KG1 (cell line): ENCODE measurements around the gene MYBPHL.

Experiments
- DNase-seq: peaks from one replicate; lab custom pipeline; 2025; lab: John Stamatoyannopoulos, UW

Gene MYBPHL

GRCh38 chr1:109265741-109266330, 41.0 kb downstream of the MYBPHL start:
- DNase-seq, result no peak

DNA sequence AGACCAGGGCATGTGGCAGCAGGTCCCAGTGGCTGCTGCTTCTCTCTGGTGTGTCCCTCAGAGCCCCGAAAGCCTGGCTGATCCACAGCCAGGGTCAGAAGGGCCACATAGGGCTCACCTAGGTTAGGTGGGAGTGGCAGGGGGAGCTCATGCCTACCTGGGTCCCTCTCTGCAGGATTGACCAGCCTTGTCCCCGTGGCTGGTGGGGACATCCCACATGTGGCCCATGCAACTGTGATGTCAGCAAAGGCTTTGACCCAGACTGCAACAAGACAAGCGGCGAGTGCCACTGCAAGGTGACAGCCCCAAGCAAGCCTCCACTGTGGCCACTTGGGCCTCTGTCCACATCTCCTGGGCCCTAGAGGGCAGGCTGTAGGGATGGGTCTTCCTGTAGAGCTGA, 41.8 kb downstream of the MYBPHL start:
- DNase-seq, result no peak

GRCh38 chr1:109264379-109264755, 42.4 kb downstream of the MYBPHL start:
- no peak for DNase-seq

DNA sequence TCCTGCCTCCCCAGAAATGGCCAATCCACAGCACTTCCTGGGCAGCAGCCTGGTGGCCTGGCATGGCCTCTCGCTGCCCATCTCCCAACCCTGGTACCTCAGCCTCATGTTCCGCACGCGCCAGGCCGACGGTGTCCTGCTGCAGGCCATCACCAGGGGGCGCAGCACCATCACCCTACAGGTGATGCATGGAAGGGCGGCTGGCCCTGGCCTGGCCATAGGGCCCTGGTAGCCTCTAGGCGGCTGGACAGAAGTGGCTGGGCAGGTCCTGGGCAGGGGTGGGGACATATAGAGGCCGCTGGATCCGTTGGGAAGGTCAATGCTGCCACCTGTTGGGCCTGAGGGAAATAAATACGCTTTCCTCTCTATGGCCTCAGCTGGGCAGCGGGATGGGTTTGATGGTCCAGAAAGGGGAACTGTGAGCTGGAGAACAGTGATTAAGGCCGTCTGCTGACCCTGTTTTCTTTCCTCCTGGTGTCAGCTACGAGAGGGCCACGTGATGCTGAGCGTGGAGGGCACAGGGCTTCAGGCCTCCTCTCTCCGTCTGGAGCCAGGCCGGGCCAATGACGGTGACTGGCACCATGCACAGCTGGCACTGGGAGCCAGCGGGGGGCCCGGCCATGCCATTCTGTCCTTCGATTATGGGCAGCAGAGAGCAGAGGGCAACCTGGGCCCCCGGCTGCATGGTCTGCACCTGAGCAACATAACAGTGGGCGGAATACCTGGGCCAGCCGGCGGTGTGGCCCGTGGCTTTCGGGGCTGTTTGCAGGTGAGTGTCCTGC, 43.0 kb downstream of the MYBPHL start:
- DNase-seq, result peak; percentile 49

- DNase-seq, result no peak
Measured at GRCh38 chr1:109263234-109263596, 43.6 kb downstream of the MYBPHL start.

DNA sequence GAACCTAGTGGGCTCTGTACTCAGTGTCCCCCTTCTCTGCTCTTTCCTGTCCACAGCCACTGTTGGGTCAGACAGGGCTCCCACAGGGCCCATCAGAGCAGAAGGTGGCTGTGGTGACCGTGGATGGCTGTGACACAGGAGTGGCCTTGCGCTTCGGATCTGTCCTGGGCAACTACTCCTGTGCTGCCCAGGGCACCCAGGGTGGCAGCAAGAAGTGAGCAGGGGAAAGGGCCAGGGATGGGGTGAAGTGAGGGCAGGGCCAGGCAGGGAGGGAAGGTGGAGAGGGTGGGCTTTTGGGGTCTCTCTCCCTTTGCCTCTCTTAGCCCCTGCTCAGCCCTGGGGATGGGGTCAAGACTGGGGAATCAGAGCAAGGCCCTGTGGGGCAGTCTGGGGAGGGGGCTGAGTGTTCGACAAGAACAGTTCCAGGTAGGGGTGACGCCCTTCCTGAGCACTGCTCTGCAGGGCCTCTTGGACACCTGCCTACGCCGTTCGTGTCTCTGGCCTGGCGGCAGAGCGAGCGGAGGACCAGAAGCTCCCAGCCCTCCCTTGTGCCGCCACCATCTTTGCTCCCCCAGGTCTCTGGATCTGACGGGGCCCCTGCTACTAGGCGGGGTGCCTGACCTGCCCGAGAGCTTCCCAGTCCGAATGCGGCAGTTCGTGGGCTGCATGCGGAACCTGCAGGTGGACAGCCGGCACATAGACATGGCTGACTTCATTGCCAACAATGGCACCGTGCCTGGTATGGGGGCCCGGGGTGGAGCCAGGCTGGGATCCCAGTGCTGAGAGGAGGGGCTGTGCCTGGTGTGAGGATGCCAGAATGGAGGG, 44.4 kb downstream of the MYBPHL start:
- no peak for DNase-seq

- no peak for DNase-seq
Measured at GRCh38 chr1:109261578-109261977, 45.2 kb downstream of the MYBPHL start.

DNA sequence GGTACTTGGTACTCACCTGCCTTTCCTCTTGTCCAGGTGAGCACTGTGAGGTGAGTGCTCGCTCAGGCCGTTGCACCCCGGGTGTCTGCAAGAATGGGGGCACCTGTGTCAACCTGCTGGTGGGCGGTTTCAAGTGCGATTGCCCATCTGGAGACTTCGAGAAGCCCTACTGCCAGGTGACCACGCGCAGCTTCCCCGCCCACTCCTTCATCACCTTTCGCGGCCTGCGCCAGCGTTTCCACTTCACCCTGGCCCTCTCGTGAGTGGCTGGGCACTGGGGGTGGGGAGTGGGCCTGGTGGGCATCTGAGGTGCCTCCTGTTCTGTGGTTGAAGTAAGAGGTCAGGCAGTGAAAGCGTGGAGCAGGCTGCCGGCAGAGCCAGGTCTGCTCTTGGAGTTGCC, 45.8 kb downstream of the MYBPHL start:
- no peak for DNase-seq

DNA sequence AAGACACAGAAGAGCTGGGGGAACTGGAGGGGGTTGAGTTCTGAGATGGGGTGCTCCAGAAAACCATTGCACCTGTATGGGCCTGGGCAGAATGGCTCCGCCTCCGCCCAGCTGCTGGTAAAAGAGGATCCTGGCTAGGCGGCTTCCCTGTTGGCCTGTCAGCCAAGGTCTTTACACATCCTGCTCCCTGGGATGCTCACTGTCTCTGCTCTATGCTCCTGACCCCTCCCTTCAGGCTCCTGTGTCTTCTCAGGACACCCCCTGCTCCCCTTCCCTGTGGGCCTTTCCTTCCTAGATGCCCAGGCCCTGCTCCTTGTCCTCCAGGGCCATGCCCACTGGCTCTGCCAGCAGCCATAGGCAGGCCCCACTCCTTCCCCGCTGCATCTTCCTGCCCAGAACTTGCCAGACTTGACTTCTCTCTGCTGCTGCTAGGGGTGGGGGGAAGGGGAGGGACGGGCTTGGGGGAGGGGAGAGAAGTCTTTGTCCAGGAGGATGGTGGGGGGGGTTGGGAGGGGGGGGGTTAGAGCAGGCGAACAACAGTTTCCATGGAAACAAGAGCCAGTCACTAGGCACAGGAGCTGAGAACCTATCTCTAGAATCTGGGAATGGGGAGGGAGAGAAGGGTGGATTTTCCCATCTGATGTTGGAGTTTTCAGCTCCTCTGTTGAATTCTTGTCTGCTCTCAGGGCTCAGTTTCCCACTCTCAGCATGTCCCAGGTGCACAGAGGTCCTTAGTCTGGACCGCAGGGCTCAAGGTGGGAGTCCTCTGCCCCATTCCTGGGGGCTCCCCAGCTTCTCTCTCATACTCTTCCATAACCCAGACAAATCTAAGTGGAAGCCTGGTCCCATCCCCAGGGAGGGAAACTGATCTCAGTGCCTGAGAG, 46.9 kb downstream of the MYBPHL start:
- DNase-seq, result no peak

DNA sequence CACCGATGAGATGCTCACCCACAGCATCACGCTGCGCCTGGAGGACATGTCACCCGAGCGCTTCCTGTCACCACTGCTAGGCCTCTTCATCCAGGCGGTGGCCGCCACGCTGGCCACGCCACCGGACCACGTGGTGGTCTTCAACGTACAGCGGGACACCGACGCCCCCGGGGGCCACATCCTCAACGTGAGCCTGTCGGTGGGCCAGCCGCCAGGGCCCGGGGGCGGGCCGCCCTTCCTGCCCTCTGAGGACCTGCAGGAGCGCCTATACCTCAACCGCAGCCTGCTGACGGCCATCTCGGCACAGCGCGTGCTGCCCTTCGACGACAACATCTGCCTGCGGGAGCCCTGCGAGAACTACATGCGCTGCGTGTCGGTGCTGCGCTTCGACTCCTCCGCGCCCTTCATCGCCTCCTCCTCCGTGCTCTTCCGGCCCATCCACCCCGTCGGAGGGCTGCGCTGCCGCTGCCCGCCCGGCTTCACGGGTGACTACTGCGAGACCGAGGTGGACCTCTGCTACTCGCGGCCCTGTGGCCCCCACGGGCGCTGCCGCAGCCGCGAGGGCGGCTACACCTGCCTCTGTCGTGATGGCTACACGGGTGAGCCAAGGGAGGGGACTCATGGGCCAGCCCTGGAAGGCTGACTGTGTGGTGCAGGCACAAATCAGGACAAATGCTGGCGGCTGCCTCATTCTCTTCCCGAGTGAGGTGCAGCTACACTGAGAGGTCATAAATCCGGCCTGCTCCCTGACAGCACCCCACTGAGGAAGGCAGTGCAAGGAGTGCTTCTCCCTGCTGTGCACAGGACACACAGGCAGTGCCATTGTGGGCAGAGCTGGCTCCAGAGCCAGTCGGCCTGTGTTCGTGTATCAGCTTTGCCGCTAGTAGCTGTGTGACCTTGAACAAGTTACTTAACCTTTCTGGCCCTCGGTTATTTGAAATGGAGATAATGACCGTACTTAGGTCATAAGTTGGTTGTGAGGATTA, 48.0 kb downstream of the MYBPHL start:
- DNase-seq, result no peak

DNA sequence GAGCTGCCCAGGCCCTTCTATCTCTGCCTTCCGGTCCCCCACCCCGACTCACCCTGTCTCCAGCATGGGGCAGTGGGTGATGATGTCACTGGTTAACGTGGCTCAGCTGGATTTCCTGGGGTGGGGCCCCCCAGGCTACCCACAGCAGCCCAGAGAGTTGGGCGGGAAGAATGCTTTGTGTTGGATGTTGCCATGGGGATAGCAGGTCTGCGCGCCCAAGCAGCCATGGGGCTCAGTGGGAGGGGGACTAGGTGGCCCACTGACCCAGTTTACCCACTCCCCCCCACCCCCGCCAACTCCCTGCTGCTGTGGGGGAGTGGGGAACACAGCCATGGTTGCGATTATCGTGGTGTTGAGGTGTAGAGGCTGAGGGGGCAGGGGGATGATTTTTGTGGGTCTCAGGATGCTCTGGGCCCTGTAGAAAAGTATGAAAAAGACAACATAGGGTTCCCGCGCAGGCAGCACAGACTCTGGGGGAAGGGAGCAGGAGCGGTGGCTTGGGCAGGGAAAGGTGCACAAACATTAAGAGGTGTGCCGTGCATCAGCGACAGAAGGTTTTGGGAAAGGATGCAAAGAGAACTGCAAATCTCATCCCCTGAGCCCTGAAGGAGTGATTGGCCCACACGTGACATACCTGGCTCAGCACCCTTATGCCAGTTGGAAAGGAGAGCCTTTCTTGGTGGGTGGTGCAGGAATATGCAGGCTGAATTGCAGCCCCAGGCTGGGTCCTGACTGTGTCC, 49.0 kb downstream of the MYBPHL start:
- DNase-seq, result no peak

- no peak for DNase-seq
Measured at GRCh38 chr1:109256971-109257681, 49.7 kb downstream of the MYBPHL start.

DNA sequence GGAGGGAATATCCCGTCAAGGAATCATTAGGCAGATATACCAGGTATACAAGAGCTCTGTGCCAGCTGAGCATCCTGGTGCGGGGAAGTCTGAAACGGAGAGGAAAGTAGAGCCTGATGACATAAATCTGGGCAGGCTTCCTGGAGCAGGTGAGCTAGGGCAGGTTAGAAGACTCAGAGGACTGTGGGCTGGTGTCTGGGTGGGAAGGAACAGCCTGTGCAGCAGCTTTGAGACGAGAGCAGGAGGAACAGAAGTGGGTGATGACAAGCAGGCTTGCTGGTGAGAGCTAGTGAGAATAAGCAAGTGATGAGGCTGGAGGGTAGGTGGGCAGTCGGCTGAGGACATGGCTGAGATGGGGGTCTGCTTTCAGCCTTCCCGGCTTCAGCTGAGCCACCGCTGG, 50.7 kb downstream of the MYBPHL start:
- DNase-seq, result no peak

GRCh38 chr1:109255678-109256077, 51.1 kb downstream of the MYBPHL start:
- no peak for DNase-seq

GRCh38 chr1:109255097-109255651, 51.6 kb downstream of the MYBPHL start:
- no peak for DNase-seq

GRCh38 chr1:109254621-109255096, 52.2 kb downstream of the MYBPHL start:
- DNase-seq, result no peak

DNA sequence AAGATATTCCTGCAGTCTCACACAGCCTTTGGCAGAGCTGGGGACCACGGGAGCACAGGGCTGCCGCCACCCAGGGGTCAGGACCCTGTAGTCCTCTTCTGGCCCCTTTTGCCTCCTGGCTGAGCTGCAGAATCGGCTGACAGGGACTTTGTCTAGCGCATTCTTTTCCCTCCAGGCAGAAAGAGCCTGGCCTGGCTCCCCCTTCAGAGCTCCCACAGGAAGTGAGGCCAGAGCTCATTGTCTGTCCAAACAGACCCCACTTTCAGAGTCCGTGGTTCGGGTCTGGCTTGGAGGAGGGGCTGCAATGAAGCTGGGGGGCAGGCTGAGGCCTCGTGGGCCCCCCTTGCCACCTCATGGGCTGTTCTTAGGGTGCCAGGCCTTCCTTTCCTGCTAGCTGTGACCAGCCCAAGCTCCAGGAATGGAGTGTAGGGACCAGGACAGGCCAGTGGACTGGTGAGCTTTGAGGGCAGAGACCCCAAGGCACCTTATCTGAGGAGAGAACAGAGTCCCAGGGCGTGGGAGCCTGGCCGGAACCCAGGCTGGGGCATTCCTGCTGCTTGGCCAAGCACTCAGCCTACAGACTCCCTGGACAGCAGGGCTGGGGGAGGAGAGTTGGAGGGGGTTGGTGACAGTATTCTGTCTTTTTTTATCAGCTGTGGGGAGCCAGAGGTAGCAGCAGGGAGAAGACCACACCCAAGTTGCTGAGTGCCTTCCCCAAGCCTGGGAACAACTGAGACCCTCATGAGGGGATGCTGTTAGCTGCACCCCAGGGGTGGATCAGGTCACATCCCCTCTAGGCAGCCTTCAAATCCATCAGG, 52.8 kb downstream of the MYBPHL start:
- no peak for DNase-seq
